WTC11 (cell line): ENCODE results near the gene BRSK2. TPM values are rescaled to one million over a fixed set of nuclear protein-coding genes. Genes with fewer than 3 reads are reported as not detected.

ENCODE experiments used
- ATAC-seq: fragments of 200-7000 bp; cut with Tn5 transposase; 2 replicates; pipeline ENCODE4 v1.10.0; 2021; ENCODE audit warnings: mild to moderate bottlenecking, moderate library complexity
- CTCF ChIA-PET: fragments of 300-600 bp; sonication (Branson Sonifier 250); formaldehyde crosslinking; loops from one replicate; lab custom pipeline; 2021; ENCODE audit warnings: antibody characterized with exemption; lab: Charles Lee
- POLR2A ChIA-PET: fragments of 350-600 bp; sonication (Branson Sonifier 250); formaldehyde crosslinking; loops from one replicate; lab custom pipeline; 2021; ENCODE audit warnings: antibody characterized with exemption; lab: Charles Lee
- DNase-seq: peaks from one replicate; pipeline ENCODE4 v3.0.0; 2021; ENCODE audit warnings: low spot score
- H3K27ac Mint-ChIP-seq: 2 replicates; pipeline ENCODE4 v1.8.0; 2021; ENCODE audit warnings: mixed read lengths
- H3K27me3 Mint-ChIP-seq: 2 replicates; pipeline ENCODE4 v1.8.0; 2021; ENCODE audit warnings: low read depth, mild to moderate bottlenecking, moderate library complexity, mixed read lengths
- H3K36me3 Mint-ChIP-seq: 2 replicates; pipeline ENCODE4 v1.8.0; 2021; ENCODE audit warnings: mixed read lengths
- H3K4me1 Mint-ChIP-seq: 2 replicates; pipeline ENCODE4 v1.8.0; 2022; ENCODE audit warnings: mixed read lengths
- H3K4me3 Mint-ChIP-seq: 2 replicates; pipeline ENCODE4 v1.8.0; 2021; ENCODE audit warnings: mild to moderate bottlenecking, moderate library complexity, mixed read lengths
- H3K9me3 Mint-ChIP-seq: 2 replicates; pipeline ENCODE4 v1.8.0; 2021; ENCODE audit warnings: mixed read lengths
- ATF2 ChIP-seq: sonication (generic); formaldehyde crosslinking; IDR thresholded peaks from 2 replicates; pipeline ENCODE4 v1.8.1; 2022; ENCODE audit warnings: low read depth, missing genetic modification reagents, borderline replicate concordance
- CDX4 ChIP-seq: fragments of 250-450 bp; sonication (Bioruptor Pico); IDR thresholded peaks from 2 replicates; pipeline ENCODE4 v1.9.0; 2021; ENCODE audit warnings: moderate library complexity, mild to moderate bottlenecking, inconsistent platforms, borderline replicate concordance
- CREB1 ChIP-seq: sonication (generic); formaldehyde crosslinking; IDR thresholded peaks from 2 replicates; pipeline ENCODE4 v1.8.0; 2023; ENCODE audit warnings: mild to moderate bottlenecking, missing genetic modification reagents
- ELF4 ChIP-seq: sonication (generic); formaldehyde crosslinking; IDR thresholded peaks from 2 replicates; pipeline ENCODE4 v1.8.1; 2022; ENCODE audit warnings: low read depth, mild to moderate bottlenecking, moderate library complexity, missing genetic modification reagents
- FOXK1 ChIP-seq: sonication (generic); formaldehyde crosslinking; IDR thresholded peaks from 2 replicates; pipeline ENCODE4 v1.8.0; 2022; ENCODE audit warnings: mild to moderate bottlenecking, moderate library complexity, missing genetic modification reagents
- NFE2L1 ChIP-seq: sonication (generic); formaldehyde crosslinking; IDR thresholded peaks from 2 replicates; pipeline ENCODE4 v1.8.1; 2023; ENCODE audit warnings: missing genetic modification reagents
- RORB ChIP-seq: fragments of 250-450 bp; sonication (Bioruptor Pico); IDR thresholded peaks from 2 replicates; pipeline ENCODE4 v1.9.0; 2021; ENCODE audit warnings: mild to moderate bottlenecking
- SOX15 ChIP-seq: fragments of 250-450 bp; sonication (Bioruptor Pico); IDR thresholded peaks from 2 replicates; pipeline ENCODE4 v1.9.0; 2021; ENCODE audit warnings: mild to moderate bottlenecking
- TEAD4 ChIP-seq: sonication (generic); formaldehyde crosslinking; IDR thresholded peaks from 2 replicates; pipeline ENCODE4 v1.8.0; 2022; ENCODE audit warnings: mild to moderate bottlenecking, missing genetic modification reagents
- TP53 ChIP-seq: sonication (generic); formaldehyde crosslinking; IDR thresholded peaks from 2 replicates; pipeline ENCODE4 v1.8.1; 2023; ENCODE audit warnings: mild to moderate bottlenecking, missing genetic modification reagents
- ZNF317 ChIP-seq: sonication (generic); formaldehyde crosslinking; IDR thresholded peaks from 2 replicates; pipeline ENCODE4 v1.8.1; 2023; ENCODE audit warnings: low read depth, mild to moderate bottlenecking, moderate library complexity, missing genetic modification reagents, borderline replicate concordance
- ZNF416 ChIP-seq: fragments of 250-450 bp; sonication (Bioruptor Pico); IDR thresholded peaks from 2 replicates; pipeline ENCODE4 v1.9.0; 2021; ENCODE audit warnings: mild to moderate bottlenecking, inconsistent platforms
- ZNF423 ChIP-seq: fragments of 250-450 bp; sonication (Bioruptor Pico); IDR thresholded peaks from 2 replicates; pipeline ENCODE4 v2.1.2; 2022; ENCODE audit warnings: mild to moderate bottlenecking, moderate library complexity
- total RNA-seq: library from RNA; stranded (reverse); gene quantifications from 3 replicates; pipeline ENCODE4 v1.2.3, GENCODE V29; 2021
- TF ChIP-seq, protein P1 (sequence below): sonication (generic); formaldehyde crosslinking; IDR thresholded peaks from 2 replicates; pipeline ENCODE4 v1.8.0; 2022; ENCODE audit warnings: mild to moderate bottlenecking, missing genetic modification reagents
- TF ChIP-seq, protein P2 (sequence below): fragments of 250-450 bp; sonication (Bioruptor Pico); IDR thresholded peaks from 2 replicates; pipeline ENCODE4 v2.1.2; 2022; ENCODE audit warnings: mild to moderate bottlenecking, moderate library complexity
- TF ChIP-seq, protein P3 (sequence below): sonication (generic); formaldehyde crosslinking; IDR thresholded peaks from 2 replicates; pipeline ENCODE4 v1.8.0; 2022; ENCODE audit warnings: mild to moderate bottlenecking, missing genetic modification reagents
- TF ChIP-seq, protein P4 (sequence below): sonication (generic); formaldehyde crosslinking; IDR thresholded peaks from 2 replicates; pipeline ENCODE4 v1.8.1; 2022; ENCODE audit warnings: mild to moderate bottlenecking, missing genetic modification reagents, moderate library complexity, borderline replicate concordance
- TF ChIP-seq, protein P5 (sequence below): sonication (generic); formaldehyde crosslinking; IDR thresholded peaks from 2 replicates; pipeline ENCODE4 v1.8.1; 2023; ENCODE audit warnings: mild to moderate bottlenecking, moderate library complexity, missing genetic modification reagents
- TF ChIP-seq, protein P6 (sequence below): sonication (generic); formaldehyde crosslinking; IDR thresholded peaks from 2 replicates; pipeline ENCODE4 v1.8.0; 2022; ENCODE audit warnings: mild to moderate bottlenecking, missing genetic modification reagents

Gene BRSK2
- total RNA-seq, 1 experiment from 2014 or later: 34.5 TPM

DNA sequence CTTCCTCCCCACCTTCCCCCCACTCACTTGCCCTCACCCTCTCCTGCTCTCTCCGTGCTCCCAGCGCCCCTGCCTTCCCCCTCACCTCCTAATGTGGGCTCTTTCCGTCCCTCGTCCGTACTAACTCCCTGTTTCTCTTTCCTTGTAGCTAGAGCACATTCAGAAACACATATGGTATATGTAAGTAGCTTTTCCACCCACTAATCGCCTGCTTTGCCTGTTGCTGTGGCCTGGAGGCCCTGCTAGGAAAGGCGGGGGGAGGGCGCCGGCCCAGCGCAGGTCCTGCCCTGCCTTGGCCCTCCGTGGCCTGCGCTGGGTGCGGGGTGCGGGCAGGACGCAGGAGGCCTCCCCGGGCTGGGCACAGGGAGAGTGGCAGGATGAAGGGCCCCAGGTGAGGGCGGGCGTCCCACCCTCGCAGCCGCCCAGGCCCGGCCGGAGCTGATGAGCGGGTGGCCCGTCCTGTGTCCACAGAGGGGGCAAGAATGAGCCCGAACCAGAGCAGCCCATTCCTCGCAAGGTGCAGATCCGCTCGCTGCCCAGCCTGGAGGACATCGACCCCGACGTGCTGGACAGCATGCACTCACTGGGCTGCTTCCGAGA is 55.2 kb downstream of the BRSK2 start:
- no peaks in the 10 kb centered on the region for H3K4me1 Mint-ChIP-seq
- H3K27ac Mint-ChIP-seq: no peak overlapping the region
- H3K36me3 Mint-ChIP-seq: peaks cover 2% of the 10 kb centered on the region; the same call in 1 of the 2 replicates
- no peak overlapping the region for H3K4me3 Mint-ChIP-seq
- no peak for DNase-seq
- no peak for ATAC-seq
- CTCF ChIA-PET: interaction anchor here (1.5 kb wide), 1 partner anchor 9 kb away, joined by 3 read pairs; no protein-coding TSS in a partner anchor
- no peak for TF ChIP-seq CDX4 (CRISPR knock-in tag)
- TF ChIP-seq, protein P1, sequence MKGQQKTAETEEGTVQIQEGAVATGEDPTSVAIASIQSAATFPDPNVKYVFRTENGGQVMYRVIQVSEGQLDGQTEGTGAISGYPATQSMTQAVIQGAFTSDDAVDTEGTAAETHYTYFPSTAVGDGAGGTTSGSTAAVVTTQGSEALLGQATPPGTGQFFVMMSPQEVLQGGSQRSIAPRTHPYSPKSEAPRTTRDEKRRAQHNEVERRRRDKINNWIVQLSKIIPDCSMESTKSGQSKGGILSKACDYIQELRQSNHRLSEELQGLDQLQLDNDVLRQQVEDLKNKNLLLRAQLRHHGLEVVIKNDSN (CRISPR knock-in tag): no peak
- no peak for TF ChIP-seq NFE2L1 (CRISPR knock-in tag)
- TF ChIP-seq, protein P2, sequence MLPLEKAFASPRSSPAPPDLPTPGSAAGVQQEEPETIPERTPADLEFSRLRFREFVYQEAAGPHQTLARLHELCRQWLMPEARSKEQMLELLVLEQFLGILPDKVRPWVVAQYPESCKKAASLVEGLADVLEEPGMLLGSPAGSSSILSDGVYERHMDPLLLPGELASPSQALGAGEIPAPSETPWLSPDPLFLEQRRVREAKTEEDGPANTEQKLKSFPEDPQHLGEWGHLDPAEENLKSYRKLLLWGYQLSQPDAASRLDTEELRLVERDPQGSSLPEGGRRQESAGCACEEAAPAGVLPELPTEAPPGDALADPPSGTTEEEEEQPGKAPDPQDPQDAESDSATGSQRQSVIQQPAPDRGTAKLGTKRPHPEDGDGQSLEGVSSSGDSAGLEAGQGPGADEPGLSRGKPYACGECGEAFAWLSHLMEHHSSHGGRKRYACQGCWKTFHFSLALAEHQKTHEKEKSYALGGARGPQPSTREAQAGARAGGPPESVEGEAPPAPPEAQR (CRISPR knock-in tag): no peak
- no peak for TF ChIP-seq ZNF416 (CRISPR knock-in tag)
- TF ChIP-seq CREB1 (CRISPR knock-in tag): no peak
- TF ChIP-seq ELF4 (CRISPR knock-in tag): no peak
- TF ChIP-seq ZNF317: no peak
- TF ChIP-seq TP53 (CRISPR knock-in tag): no peak
- TF ChIP-seq, protein P3, sequence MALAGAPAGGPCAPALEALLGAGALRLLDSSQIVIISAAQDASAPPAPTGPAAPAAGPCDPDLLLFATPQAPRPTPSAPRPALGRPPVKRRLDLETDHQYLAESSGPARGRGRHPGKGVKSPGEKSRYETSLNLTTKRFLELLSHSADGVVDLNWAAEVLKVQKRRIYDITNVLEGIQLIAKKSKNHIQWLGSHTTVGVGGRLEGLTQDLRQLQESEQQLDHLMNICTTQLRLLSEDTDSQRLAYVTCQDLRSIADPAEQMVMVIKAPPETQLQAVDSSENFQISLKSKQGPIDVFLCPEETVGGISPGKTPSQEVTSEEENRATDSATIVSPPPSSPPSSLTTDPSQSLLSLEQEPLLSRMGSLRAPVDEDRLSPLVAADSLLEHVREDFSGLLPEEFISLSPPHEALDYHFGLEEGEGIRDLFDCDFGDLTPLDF (CRISPR knock-in tag): no peak
- TF ChIP-seq SOX15 (CRISPR knock-in tag): no peak
- no peak for TF ChIP-seq RORB (CRISPR knock-in tag)
- TF ChIP-seq FOXK1 (CRISPR knock-in tag): no peak
- TF ChIP-seq TEAD4 (CRISPR knock-in tag): no peak
- TF ChIP-seq, protein P4, sequence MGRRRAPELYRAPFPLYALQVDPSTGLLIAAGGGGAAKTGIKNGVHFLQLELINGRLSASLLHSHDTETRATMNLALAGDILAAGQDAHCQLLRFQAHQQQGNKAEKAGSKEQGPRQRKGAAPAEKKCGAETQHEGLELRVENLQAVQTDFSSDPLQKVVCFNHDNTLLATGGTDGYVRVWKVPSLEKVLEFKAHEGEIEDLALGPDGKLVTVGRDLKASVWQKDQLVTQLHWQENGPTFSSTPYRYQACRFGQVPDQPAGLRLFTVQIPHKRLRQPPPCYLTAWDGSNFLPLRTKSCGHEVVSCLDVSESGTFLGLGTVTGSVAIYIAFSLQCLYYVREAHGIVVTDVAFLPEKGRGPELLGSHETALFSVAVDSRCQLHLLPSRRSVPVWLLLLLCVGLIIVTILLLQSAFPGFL (CRISPR knock-in tag): no peak
- TF ChIP-seq ZNF423: no peak
- TF ChIP-seq, protein P5, sequence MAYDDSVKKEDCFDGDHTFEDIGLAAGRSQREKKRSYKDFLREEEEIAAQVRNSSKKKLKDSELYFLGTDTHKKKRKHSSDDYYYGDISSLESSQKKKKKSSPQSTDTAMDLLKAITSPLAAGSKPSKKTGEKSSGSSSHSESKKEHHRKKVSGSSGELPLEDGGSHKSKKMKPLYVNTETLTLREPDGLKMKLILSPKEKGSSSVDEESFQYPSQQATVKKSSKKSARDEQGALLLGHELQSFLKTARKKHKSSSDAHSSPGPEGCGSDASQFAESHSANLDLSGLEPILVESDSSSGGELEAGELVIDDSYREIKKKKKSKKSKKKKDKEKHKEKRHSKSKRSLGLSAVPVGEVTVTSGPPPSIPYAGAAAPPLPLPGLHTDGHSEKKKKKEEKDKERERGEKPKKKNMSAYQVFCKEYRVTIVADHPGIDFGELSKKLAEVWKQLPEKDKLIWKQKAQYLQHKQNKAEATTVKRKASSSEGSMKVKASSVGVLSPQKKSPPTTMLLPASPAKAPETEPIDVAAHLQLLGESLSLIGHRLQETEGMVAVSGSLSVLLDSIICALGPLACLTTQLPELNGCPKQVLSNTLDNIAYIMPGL (CRISPR knock-in tag): no peak
- TF ChIP-seq, protein P6, sequence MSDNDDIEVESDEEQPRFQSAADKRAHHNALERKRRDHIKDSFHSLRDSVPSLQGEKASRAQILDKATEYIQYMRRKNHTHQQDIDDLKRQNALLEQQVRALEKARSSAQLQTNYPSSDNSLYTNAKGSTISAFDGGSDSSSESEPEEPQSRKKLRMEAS (CRISPR knock-in tag): no peak
- no peak for TF ChIP-seq ATF2 (CRISPR knock-in tag)
- H3K9me3 Mint-ChIP-seq: no peaks in the 10 kb centered on the region
- H3K27me3 Mint-ChIP-seq: no peaks in the 10 kb centered on the region
- POLR2A ChIA-PET: no interaction called here
